ENCODE results near the gene BLNK.

The BLNK gene

DNA sequence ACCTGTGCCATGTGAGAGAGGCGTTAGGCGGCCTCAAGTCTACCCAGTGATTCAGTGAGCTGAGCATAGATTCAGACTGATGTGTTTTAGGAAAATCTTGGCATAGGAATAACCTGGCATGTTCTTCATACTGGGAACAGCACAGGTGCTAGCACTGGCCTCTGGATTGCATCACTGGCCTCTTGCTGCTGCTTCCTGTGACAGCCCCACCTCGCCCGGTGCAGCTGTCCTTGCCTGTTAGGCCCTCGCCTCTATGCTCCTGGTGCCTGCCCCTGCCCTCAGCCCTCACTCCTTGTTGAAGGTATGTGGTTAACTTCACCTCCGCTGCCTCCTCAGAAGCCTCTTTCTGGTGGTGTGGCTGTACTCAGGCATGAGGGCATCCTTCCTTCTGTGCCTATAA is 46.2 kb downstream of the BLNK start:
- Histone ChIP-seq H3K4me3 (ENCODE audit: low read length in 2 of 2) (no peak overlapping the region), H3K9ac (ENCODE audit: low read length in 2 of 2) (no peak overlapping the region), H3K36me3 (ENCODE audit: control insufficient read depth in 2 of 2, insufficient read depth in 2 of 2, low read length in 2 of 2) (no peaks in the 10 kb centered on the region), H3K27me3 (ENCODE audit: control insufficient read depth in 1 of 2, insufficient read depth in 2 of 2, low read length in 2 of 2) (no peaks in the 10 kb centered on the region), H3K27ac (ENCODE audit: low read length) (no peak overlapping the region), H3K9me3 (ENCODE audit: control insufficient read depth in 2 of 2, low read length in 2 of 2) (no peaks in the 10 kb centered on the region), H3K4me1 (ENCODE audit: control insufficient read depth, insufficient read depth, low read length) (no peaks in the 10 kb centered on the region)

DNA sequence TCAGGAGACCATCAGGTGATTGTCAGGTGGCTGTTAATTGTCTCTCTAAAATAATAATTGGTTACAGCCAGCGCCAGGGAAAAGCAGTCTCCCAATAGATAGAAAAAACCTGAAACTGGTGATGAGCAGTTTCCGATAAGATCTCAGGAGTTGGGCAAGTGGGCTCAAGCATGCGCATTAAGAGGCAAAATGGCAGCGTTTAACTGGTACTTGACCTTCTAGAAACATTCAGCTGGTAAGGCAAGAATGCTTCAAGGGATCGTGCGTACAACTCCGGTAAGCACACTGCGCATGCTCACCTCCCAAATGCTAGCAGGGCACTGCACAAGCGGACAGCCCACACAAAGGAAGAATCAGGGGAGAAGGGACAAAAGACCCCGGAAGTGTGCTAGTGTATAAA is 48.5 kb downstream of the BLNK start:
- Histone ChIP-seq H3K4me3 (ENCODE audit: low read length in 2 of 2) (no peak overlapping the region), H3K9ac (ENCODE audit: low read length in 2 of 2) (no peak overlapping the region), H3K27ac (ENCODE audit: low read length) (no peak overlapping the region), H3K9me3 (ENCODE audit: control insufficient read depth in 2 of 2, low read length in 2 of 2) (no peaks in the 10 kb centered on the region), H3K27me3 (ENCODE audit: control insufficient read depth in 1 of 2, insufficient read depth in 2 of 2, low read length in 2 of 2) (no peaks in the 10 kb centered on the region), H3K36me3 (ENCODE audit: control insufficient read depth in 2 of 2, insufficient read depth in 2 of 2, low read length in 2 of 2) (no peaks in the 10 kb centered on the region), H3K4me1 (ENCODE audit: control insufficient read depth, insufficient read depth, low read length) (no peaks in the 10 kb centered on the region)

DNA sequence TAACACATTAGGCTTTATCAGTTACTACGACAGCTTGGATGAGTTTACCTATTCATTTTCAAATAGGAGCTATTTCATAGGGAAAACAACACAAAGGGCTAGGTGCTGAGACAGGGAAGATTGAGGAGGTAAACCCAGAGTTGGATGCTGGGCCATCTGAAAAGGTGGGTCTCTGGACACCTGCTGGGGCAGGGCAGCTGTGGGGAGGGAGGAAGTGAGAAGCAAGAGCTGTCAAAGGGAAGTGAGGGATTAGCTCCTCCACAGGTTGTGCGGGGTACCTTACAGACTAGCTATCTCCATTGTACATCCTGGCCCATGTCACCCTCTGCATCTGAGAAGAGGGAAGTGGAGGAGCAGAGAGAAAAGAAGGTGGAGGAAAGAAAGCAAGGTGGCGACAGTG is 48.9 kb downstream of the BLNK start:
- no peak overlapping the region for H3K9ac ChIP-seq (ENCODE audit: low read length in 2 of 2)
- H3K27ac ChIP-seq (ENCODE audit: low read length), result no peak overlapping the region
- no peaks in the 10 kb centered on the region for H3K36me3 ChIP-seq (ENCODE audit: control insufficient read depth in 2 of 2, insufficient read depth in 2 of 2, low read length in 2 of 2)
- H3K4me1 ChIP-seq (ENCODE audit: control insufficient read depth, insufficient read depth, low read length), result no peaks in the 10 kb centered on the region
- H3K4me3 ChIP-seq (ENCODE audit: low read length in 2 of 2), result no peak overlapping the region
- H3K9me3 ChIP-seq (ENCODE audit: control insufficient read depth in 2 of 2, low read length in 2 of 2), result no peaks in the 10 kb centered on the region
- no peaks in the 10 kb centered on the region for H3K27me3 ChIP-seq (ENCODE audit: control insufficient read depth in 1 of 2, insufficient read depth in 2 of 2, low read length in 2 of 2)

DNA sequence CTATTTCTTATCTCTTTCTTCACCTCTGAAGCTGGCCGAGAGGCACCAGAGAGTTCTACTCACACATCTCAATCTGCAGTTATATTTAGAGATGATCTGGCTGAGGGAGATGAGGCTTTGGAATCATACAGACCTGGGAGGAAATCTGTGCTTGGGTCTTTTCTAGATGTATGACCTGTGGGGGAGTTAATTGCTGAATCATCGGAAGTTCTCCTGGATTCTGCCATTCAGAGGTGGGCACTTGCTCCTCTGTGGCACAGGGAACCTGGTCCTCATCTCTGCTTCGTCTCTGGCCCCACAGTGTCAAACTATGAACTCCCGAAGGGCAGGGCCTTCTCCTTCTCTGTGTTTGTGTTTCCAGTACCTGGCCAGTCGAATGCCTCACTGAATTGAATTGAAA is 52.5 kb downstream of the BLNK start:
- Histone ChIP-seq H3K4me3 (ENCODE audit: low read length in 2 of 2) (no peak overlapping the region), H3K36me3 (ENCODE audit: control insufficient read depth in 2 of 2, insufficient read depth in 2 of 2, low read length in 2 of 2) (no peaks in the 10 kb centered on the region), H3K9ac (ENCODE audit: low read length in 2 of 2) (no peak overlapping the region), H3K27ac (ENCODE audit: low read length) (no peak overlapping the region), H3K27me3 (ENCODE audit: control insufficient read depth in 1 of 2, insufficient read depth in 2 of 2, low read length in 2 of 2) (peaks cover 0 to 2% of the 10 kb centered on the region in 2 donors), H3K9me3 (ENCODE audit: control insufficient read depth in 2 of 2, low read length in 2 of 2) (no peaks in the 10 kb centered on the region), H3K4me1 (ENCODE audit: control insufficient read depth, insufficient read depth, low read length) (no peaks in the 10 kb centered on the region)

DNA sequence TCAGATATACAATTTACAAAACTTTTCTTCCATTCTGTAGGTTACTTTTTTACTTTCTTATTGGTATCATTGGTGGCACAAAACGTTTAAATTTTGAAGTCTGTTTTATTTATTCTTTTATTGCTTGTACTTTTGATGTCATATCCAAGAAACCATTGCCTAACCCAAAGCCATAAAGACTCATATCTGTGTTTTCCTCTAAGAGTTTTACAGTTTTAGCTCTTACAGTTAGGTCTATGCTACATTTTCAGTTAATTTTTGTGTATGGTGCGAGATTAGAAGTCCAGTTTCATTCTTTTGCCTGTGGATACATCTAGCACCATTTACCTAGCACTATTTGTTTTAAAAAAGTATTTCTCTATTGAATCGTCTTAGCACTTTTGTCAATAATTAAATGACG is 53.7 kb downstream of the BLNK start:
- H3K9me3 ChIP-seq (ENCODE audit: control insufficient read depth in 2 of 2, low read length in 2 of 2), result no peaks in the 10 kb centered on the region

DNA sequence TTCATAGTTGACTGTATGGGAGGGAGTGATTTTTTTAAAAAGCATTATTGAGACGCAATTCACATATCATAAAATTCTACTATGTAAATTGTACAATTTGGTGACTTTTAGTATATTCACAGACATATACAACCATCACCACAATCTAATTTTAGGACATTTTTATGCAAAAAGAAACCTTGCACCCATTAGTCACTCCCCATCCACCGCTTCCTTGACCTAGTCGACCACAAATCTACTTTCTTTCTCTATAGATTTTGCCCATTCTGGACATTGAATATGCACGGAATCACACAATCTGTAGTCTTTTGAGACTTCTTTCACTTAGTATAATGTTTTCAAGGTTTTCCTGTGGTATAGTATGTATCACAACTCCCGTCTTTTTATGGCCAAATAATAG is 54.6 kb downstream of the BLNK start:
- Histone ChIP-seq H3K4me3 (ENCODE audit: low read length in 2 of 2) (no peak overlapping the region), H3K36me3 (ENCODE audit: control insufficient read depth in 2 of 2, insufficient read depth in 2 of 2, low read length in 2 of 2) (no peaks in the 10 kb centered on the region), H3K27me3 (ENCODE audit: control insufficient read depth in 1 of 2, insufficient read depth in 2 of 2, low read length in 2 of 2) (peaks cover 0 to 2% of the 10 kb centered on the region in 2 donors), H3K27ac (ENCODE audit: low read length) (no peak overlapping the region), H3K9ac (ENCODE audit: low read length in 2 of 2) (no peak overlapping the region), H3K4me1 (ENCODE audit: control insufficient read depth, insufficient read depth, low read length) (no peaks in the 10 kb centered on the region), H3K9me3 (ENCODE audit: control insufficient read depth in 2 of 2, low read length in 2 of 2) (no peaks in the 10 kb centered on the region)

More for the DNA sequence above, 53.7 kb downstream of the BLNK start:
- no peak overlapping the region for H3K4me3 ChIP-seq (ENCODE audit: low read length in 2 of 2)
- no peak overlapping the region for H3K9ac ChIP-seq (ENCODE audit: low read length in 2 of 2)
- no peaks in the 10 kb centered on the region for H3K36me3 ChIP-seq (ENCODE audit: control insufficient read depth in 2 of 2, insufficient read depth in 2 of 2, low read length in 2 of 2)
- no peaks in the 10 kb centered on the region for H3K4me1 ChIP-seq (ENCODE audit: control insufficient read depth, insufficient read depth, low read length)
- H3K27me3 ChIP-seq (ENCODE audit: control insufficient read depth in 1 of 2, insufficient read depth in 2 of 2, low read length in 2 of 2), result peaks cover 0 to 2% of the 10 kb centered on the region in 2 donors
- no peak overlapping the region for H3K27ac ChIP-seq (ENCODE audit: low read length)

DNA sequence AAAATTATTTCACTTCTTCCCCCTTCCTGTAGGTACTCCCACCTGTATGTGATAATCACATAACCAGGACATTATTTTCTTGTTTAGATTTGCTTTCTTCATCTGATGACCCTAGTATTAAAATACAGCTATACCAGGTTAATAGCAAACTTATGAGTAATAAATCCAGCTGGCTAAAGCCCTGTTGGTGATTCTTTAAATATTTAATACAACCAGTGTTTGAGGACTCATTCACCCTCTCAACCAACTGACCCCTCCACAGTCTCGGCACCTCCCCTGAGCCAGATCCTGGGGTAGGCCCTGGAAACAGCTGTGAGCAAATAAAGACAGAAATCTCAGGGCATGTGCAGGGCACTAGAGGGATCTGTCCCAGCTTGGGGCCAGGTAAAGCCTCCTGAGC is 58.5 kb downstream of the BLNK start:
- Histone ChIP-seq H3K27me3 (ENCODE audit: control insufficient read depth in 1 of 2, insufficient read depth in 2 of 2, low read length in 2 of 2) (peaks cover 0 to 2% of the 10 kb centered on the region in 2 donors), H3K9ac (ENCODE audit: low read length in 2 of 2) (no peak overlapping the region), H3K36me3 (ENCODE audit: control insufficient read depth in 2 of 2, insufficient read depth in 2 of 2, low read length in 2 of 2) (no peaks in the 10 kb centered on the region), H3K9me3 (ENCODE audit: control insufficient read depth in 2 of 2, low read length in 2 of 2) (no peaks in the 10 kb centered on the region), H3K27ac (ENCODE audit: low read length) (no peak overlapping the region), H3K4me3 (ENCODE audit: low read length in 2 of 2) (no peak overlapping the region), H3K4me1 (ENCODE audit: control insufficient read depth, insufficient read depth, low read length) (no peaks in the 10 kb centered on the region)

DNA sequence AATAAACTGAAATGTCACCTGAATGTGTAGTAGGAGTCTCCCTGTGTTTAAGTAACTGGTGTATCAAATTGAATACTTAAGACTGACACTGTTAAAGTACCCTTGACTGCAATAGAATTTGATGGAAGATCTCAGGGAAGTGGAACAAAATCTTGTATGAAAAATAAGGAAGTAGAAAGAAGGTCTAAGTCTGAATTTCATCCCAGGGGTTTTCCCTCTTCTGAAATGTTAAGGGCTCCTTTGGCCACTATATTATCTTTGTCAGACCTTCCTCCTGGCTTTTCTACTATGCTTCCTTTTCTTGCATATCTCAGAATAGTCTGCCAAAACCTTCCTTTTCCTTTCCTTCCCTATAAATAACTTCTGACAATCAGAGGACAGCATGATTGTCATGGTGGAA is 59.6 kb downstream of the BLNK start:
- peaks cover 0 to 2% of the 10 kb centered on the region in 2 donors for H3K27me3 ChIP-seq (ENCODE audit: control insufficient read depth in 1 of 2, insufficient read depth in 2 of 2, low read length in 2 of 2)
- H3K36me3 ChIP-seq (ENCODE audit: control insufficient read depth in 2 of 2, insufficient read depth in 2 of 2, low read length in 2 of 2), result no peaks in the 10 kb centered on the region
- no peak overlapping the region for H3K27ac ChIP-seq (ENCODE audit: low read length)
- no peaks in the 10 kb centered on the region for H3K9me3 ChIP-seq (ENCODE audit: control insufficient read depth in 2 of 2, low read length in 2 of 2)
- H3K9ac ChIP-seq (ENCODE audit: low read length in 2 of 2), result no peak overlapping the region
- no peak overlapping the region for H3K4me3 ChIP-seq (ENCODE audit: low read length in 2 of 2)
- H3K4me1 ChIP-seq (ENCODE audit: control insufficient read depth, insufficient read depth, low read length), result no peaks in the 10 kb centered on the region

DNA sequence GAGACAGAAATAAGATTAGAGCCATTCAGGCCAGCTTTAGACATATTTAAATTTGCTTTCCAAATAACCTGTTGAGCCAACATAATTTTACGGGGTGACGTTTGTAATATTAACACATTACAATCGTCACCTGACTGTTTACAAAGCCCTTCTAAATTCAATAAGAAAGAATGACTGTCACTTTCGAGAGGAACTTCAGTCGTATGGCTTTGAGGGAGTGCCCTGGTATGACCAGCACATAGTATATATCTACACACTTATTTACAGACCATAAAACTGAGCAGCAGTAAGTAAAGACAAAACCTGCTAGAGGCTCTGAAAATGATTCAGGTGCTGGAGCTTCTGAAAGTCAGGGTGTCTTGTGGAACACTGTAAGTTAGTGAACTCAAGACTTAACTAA is 62.4 kb downstream of the BLNK start:
- Histone ChIP-seq H3K27me3 (ENCODE audit: control insufficient read depth in 1 of 2, insufficient read depth in 2 of 2, low read length in 2 of 2) (peaks cover 0 to under 1% of the 10 kb centered on the region in 2 donors), H3K9ac (ENCODE audit: low read length in 2 of 2) (no peak overlapping the region), H3K4me3 (ENCODE audit: low read length in 2 of 2) (no peak overlapping the region), H3K4me1 (ENCODE audit: control insufficient read depth, insufficient read depth, low read length) (no peaks in the 10 kb centered on the region), H3K27ac (ENCODE audit: low read length) (no peak overlapping the region), H3K36me3 (ENCODE audit: control insufficient read depth in 2 of 2, insufficient read depth in 2 of 2, low read length in 2 of 2) (no peaks in the 10 kb centered on the region), H3K9me3 (ENCODE audit: control insufficient read depth in 2 of 2, low read length in 2 of 2) (no peaks in the 10 kb centered on the region)

DNA sequence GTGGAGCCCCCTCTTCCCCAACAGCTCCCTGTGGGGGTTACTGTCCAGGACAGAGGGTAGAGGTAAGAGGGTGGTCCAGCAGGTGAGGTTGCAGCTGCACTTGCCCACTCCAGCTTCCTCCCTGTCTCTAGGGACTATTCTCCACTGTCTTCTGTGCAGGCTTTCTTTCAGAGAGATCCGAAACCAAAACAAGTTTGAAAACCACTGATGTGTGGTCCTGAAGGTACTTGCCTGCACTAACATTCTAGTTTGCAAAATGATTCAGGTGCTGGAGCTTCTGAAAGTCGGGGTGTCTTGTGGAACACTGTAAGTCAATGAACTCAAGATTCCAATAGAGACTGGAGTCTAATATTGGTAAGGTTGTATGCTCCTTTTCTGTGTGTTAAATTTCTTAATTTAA is 63.1 kb downstream of the BLNK start:
- H3K4me1 ChIP-seq (ENCODE audit: control insufficient read depth, insufficient read depth, low read length), result no peaks in the 10 kb centered on the region
- no peak overlapping the region for H3K27ac ChIP-seq (ENCODE audit: low read length)
- H3K36me3 ChIP-seq (ENCODE audit: control insufficient read depth in 2 of 2, insufficient read depth in 2 of 2, low read length in 2 of 2), result no peaks in the 10 kb centered on the region
- no peaks in the 10 kb centered on the region for H3K27me3 ChIP-seq (ENCODE audit: control insufficient read depth in 1 of 2, insufficient read depth in 2 of 2, low read length in 2 of 2)
- no peak overlapping the region for H3K4me3 ChIP-seq (ENCODE audit: low read length in 2 of 2)
- no peaks in the 10 kb centered on the region for H3K9me3 ChIP-seq (ENCODE audit: control insufficient read depth in 2 of 2, low read length in 2 of 2)
- no peak overlapping the region for H3K9ac ChIP-seq (ENCODE audit: low read length in 2 of 2)

DNA sequence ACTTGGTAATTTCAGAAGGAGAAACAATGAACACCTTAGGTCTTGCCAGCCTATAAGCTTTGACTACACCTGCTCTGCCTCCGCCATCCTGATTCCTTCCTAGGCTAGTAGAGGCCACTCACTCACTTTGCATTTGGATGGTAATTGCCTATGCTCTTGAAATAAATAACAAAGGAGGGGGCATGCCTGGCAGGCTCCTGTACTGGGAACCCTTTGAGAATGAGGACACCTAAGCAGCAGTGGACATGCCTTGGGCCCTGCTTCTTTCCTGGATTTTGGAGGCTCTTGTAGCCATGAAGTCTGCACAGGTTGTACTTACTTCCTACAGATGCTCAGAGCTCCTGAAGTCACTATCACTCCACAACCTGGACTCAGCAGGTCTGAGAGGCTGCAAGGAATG is 65.8 kb downstream of the BLNK start:
- H3K9ac ChIP-seq (ENCODE audit: low read length in 2 of 2), result no peak overlapping the region
- H3K36me3 ChIP-seq (ENCODE audit: control insufficient read depth in 2 of 2, insufficient read depth in 2 of 2, low read length in 2 of 2), result no peaks in the 10 kb centered on the region
- no peaks in the 10 kb centered on the region for H3K4me1 ChIP-seq (ENCODE audit: control insufficient read depth, insufficient read depth, low read length)
- H3K4me3 ChIP-seq (ENCODE audit: low read length in 2 of 2), result no peak overlapping the region
- no peaks in the 10 kb centered on the region for H3K9me3 ChIP-seq (ENCODE audit: control insufficient read depth in 2 of 2, low read length in 2 of 2)
- no peaks in the 10 kb centered on the region for H3K27me3 ChIP-seq (ENCODE audit: control insufficient read depth in 1 of 2, insufficient read depth in 2 of 2, low read length in 2 of 2)
- no peak overlapping the region for H3K27ac ChIP-seq (ENCODE audit: low read length)

DNA sequence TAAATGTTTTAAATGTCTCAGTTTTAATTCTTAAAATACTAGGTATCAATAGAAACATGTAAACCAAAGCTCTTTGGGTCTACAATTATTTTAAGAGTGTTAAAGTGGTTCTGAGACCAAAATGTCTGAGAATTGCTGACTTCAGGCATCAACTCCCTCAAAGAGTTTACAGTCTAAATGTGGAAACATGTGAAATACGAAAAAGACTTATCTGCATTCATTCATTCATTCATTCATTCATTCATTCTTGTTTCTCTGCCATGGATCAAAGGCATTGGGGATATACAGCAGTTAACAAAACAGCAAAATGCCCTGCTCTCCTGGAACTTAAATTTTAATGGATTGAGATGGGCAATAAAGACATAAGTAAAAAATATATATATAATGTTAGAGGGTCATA is 69.8 kb downstream of the BLNK start:
- no peaks in the 10 kb centered on the region for H3K9me3 ChIP-seq (ENCODE audit: control insufficient read depth in 2 of 2, low read length in 2 of 2)
- no peak overlapping the region for H3K27ac ChIP-seq (ENCODE audit: low read length)
- H3K4me1 ChIP-seq (ENCODE audit: control insufficient read depth, insufficient read depth, low read length), result no peaks in the 10 kb centered on the region
- H3K4me3 ChIP-seq (ENCODE audit: low read length in 2 of 2), result no peak overlapping the region
- no peak overlapping the region for H3K9ac ChIP-seq (ENCODE audit: low read length in 2 of 2)
- H3K27me3 ChIP-seq (ENCODE audit: control insufficient read depth in 1 of 2, insufficient read depth in 2 of 2, low read length in 2 of 2), result no peaks in the 10 kb centered on the region
- H3K36me3 ChIP-seq (ENCODE audit: control insufficient read depth in 2 of 2, insufficient read depth in 2 of 2, low read length in 2 of 2), result no peaks in the 10 kb centered on the region

Data from stomach smooth muscle (tissue), 2 donors.